AG04450 (cell line): Measurements from ENCODE around the gene NCOA1. TPM values are rescaled to one million over a fixed set of nuclear protein-coding genes. Genes with fewer than 3 reads are reported as not detected.

ENCODE experiments used
- CTCF ChIA-PET: fragments of 300-600, 350-600 bp; formaldehyde crosslinking; extraction: SDS; loops from one replicate; lab custom pipeline; 2022; ENCODE audit warnings: antibody characterized with exemption, inconsistent platforms; lab: Charles Lee
- POLR2A ChIA-PET: fragments of 350-600 bp; formaldehyde crosslinking; extraction: SDS; loops from one replicate; lab custom pipeline; 2021; ENCODE audit warnings: antibody characterized with exemption, inconsistent platforms; lab: Yijun Ruan, JAX
- DNase-seq: peaks from one replicate; pipeline ENCODE4 v3.0.0-alpha.2; 2011; ENCODE audit warnings: low read depth, low spot score
- H3K27ac ChIP-seq: one replicate; pipeline ENCODE4 v1.5.1; 2012; ENCODE audit warnings: low read depth, low read length, control low read depth
- H3K27me3 ChIP-seq: one replicate; pipeline ENCODE4 v1.6.0; 2012; ENCODE audit warnings: low read length; ENCODE audit not compliant: control insufficient read depth, insufficient read depth
- H3K4me3 ChIP-seq: 2 replicates; pipeline ENCODE4 v1.5.1; 2011; ENCODE audit warnings: mild to moderate bottlenecking, low read depth, low read length, control low read depth
- H3K9me3 ChIP-seq: 2 replicates; pipeline ENCODE4 v1.5.1; 2012; ENCODE audit warnings: low read length; ENCODE audit not compliant: control insufficient read depth, insufficient read depth
- CTCF ChIP-seq: IDR thresholded peaks from 2 replicates; pipeline ENCODE4 v1.5.1; 2011; ENCODE audit warnings: low read depth, low read length, control low read depth, inconsistent platforms
- polyA plus RNA-seq: library from polyadenylated mRNA; depleted of rRNA; stranded (reverse); fragments of >200 nt; gene quantifications from 2 replicates; pipeline ENCODE4 v1.2.3, GENCODE V29; 2011

The NCOA1 gene
- polyA plus RNA-seq, 1 experiment: 20.8 TPM

DNA sequence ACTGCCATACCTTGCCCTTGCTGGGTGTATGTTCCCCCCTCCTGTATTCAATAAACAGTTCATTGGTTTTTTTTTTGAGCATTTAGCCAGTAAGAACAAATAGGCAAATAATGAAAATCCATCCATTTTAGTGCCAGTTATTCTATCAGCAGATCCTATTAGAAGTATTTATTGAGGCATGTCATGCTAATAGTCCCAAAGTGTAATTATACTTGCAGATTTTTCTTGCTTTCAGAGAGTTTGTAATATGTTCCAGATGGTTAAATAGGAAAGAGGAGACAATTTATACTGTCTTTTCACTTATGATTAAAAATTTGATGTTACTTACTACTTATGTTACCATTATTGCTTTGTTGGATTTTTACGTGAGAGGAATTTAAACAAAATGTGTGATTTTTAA is 127.6 kb downstream of the NCOA1 start:
- ChIA-PET CTCF (no interaction called here), POLR2A (no interaction called here)
- no peaks in the 10 kb centered on the region for H3K27me3 ChIP-seq
- no peak for DNase-seq
- H3K27ac ChIP-seq: no peak overlapping the region
- no peaks in the 10 kb centered on the region for H3K9me3 ChIP-seq
- no peak for TF ChIP-seq CTCF
- no peak overlapping the region for H3K4me3 ChIP-seq

GRCh38 chr2:24620936-24621335 is 129.9 kb downstream of the NCOA1 start:
- Histone ChIP-seq H3K9me3 (no peaks in the 10 kb centered on the region), H3K27me3 (no peaks in the 10 kb centered on the region), H3K27ac (no peak overlapping the region), H3K4me3 (no peak overlapping the region)
- ChIA-PET POLR2A (no interaction called here), CTCF (no interaction called here)
- no peak for TF ChIP-seq CTCF
- no peak for DNase-seq

DNA sequence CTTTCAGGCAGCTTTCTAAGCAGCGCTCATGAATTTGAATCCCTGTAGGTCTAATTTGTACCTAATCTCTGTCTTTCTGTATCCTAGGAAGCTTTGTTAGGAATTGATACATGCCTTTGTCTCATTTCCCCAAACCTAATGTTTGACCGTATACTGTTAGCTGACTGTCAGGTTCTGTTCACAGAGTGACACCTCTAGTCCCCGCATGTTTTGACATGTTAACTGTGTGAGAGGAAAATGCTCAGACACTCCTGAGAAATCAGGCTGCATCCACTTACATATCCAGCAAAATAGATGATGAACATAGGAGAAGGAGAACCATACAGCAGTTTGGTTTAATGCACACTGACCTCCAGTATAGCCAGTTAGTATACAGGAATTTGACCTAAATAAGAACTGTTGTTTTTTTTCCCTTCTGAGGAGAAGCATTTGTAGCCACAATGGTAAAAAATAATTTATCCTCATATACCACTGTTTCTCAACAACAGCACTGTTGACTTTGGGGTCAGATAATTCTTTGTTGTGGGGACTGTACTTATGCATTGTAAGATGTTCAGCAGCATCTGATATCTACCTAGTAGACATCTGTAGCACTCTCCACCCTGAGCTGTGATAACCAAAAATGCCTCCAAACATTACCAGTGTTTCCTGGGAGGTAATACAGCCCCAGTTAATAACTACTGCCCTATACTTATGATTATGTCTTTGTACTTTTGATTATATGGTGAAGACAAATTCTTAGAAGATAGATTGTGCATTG is 130.9 kb downstream of the NCOA1 start:
- Histone ChIP-seq H3K27ac (no peak overlapping the region), H3K4me3 (no peak overlapping the region), H3K9me3 (no peaks in the 10 kb centered on the region), H3K27me3 (no peaks in the 10 kb centered on the region)
- no peak for DNase-seq
- ChIA-PET POLR2A (no interaction called here), CTCF (interaction anchor here (1.3 kb wide), 1 partner anchor 9 kb away, joined by 3 read pairs; no protein-coding TSS in a partner anchor)
- no peak for TF ChIP-seq CTCF

GRCh38 chr2:24623535-24623934 is 132.5 kb downstream of the NCOA1 start:
- CTCF ChIA-PET: no interaction called here
- Histone ChIP-seq H3K27me3 (no peaks in the 10 kb centered on the region), H3K9me3 (no peaks in the 10 kb centered on the region), H3K27ac (no peak overlapping the region), H3K4me3 (no peak overlapping the region)
- DNase-seq: no peak
- TF ChIP-seq CTCF: no peak
- POLR2A ChIA-PET: no interaction called here

- no peak for DNase-seq
- Histone ChIP-seq H3K27me3 (no peaks in the 10 kb centered on the region), H3K27ac (no peak overlapping the region), H3K9me3 (no peaks in the 10 kb centered on the region), H3K4me3 (no peak overlapping the region)
- ChIA-PET POLR2A (no interaction called here), CTCF (no interaction called here)
- TF ChIP-seq CTCF: no peak
Measured at GRCh38 chr2:24625728-24626127, 134.7 kb downstream of the NCOA1 start.
